GM10847 (cell line): ENCODE measurements around the gene COL20A1.

Experiments used
- POLR2A ChIP-seq: IDR thresholded peaks from 2 replicates; pipeline ENCODE4 v1.6.1; 2011; ENCODE audit not compliant: insufficient read length; ENCODE audit errors: extremely low read depth

The COL20A1 gene

DNA sequence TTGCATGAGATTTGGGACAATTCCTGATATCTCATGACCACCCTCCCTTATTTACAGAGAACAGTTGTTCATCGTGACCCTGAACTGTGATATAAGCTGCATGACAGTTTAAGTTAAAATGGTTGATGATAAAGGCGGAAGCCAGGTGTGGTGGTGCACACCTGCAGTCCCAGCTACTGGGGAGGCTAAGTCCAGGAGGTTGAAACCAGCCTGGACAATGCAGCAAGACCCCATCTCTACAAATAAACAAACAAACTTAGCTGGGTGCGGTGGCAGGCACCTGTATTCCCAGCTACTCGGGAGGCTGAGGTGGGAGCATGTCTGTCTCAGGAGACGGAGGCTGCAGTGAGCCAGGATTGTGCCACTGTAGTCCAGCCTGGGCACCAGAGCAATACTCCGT is 24.1 kb downstream of the COL20A1 start:
- no peak for TF ChIP-seq POLR2A

- TF ChIP-seq POLR2A, result no peak
Measured at GRCh38 chr20:63317601-63318291, 24.8 kb downstream of the COL20A1 start.

GRCh38 chr20:63318391-63319163 is 25.6 kb downstream of the COL20A1 start:
- TF ChIP-seq POLR2A, result no peak

DNA sequence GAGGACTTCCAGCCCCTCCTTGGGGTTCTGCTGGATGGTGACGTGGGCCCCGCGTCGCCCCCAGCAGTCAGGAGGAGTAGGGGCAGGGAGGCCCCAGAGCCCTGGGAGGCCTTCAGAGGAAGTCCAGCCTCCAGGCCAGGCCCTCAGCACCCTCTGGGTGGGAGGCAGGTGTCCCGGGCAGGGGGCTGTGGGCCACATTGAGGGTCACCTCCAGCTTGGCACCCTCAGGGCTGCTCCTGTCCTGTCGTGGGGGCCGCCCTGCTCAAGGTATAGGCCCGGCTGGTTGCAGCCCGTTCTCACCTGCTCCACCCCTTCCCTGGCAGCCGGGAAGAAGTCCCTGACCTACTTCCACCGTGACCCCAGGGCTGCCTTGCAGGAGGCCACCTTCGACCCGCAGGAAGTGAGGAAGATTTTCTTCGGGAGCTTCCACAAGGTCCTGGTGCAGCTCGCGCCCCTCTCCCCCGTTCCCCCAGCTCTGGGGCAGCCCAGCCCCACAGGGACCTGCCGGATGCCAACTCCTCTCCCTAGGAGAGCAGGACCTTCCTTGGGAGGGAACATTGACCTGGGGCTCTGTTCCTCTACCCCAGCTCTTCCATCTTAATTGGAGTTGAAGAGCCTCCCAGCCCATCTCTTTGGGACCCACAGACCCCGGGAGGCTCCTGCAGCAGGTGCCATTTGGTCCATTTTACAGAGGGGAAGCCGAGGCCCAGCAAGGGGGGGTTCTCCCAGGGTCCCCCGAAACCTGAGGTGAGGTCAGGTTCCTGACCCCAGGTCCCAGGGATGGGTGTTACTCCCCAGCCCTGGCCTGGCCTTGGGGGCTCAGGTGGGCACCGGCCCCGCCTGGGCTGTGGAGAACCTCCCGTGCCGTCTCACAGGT is 26.4 kb downstream of the COL20A1 start:
- no peak for TF ChIP-seq POLR2A

DNA sequence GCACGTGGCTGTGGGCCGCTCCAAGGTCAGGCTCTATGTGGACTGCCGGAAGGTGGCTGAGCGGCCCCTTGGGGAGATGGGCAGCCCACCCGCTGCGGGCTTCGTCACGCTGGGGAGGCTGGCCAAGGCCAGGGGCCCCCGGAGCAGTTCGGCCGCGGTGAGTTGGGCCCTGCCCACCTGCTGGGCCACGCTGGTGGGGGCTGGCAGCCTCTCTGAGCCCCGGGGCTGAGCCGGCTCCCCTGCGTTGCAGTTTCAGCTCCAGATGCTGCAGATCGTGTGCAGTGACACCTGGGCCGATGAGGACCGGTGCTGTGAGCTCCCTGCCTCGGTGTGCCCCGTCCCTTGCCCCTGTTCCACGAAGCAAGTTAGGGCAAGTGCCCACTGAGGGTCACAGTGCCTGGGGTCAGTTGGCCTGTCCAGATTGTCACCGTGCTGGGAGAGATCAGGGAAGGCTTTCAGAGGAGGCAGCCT is 27.1 kb downstream of the COL20A1 start:
- no peak for TF ChIP-seq POLR2A

DNA sequence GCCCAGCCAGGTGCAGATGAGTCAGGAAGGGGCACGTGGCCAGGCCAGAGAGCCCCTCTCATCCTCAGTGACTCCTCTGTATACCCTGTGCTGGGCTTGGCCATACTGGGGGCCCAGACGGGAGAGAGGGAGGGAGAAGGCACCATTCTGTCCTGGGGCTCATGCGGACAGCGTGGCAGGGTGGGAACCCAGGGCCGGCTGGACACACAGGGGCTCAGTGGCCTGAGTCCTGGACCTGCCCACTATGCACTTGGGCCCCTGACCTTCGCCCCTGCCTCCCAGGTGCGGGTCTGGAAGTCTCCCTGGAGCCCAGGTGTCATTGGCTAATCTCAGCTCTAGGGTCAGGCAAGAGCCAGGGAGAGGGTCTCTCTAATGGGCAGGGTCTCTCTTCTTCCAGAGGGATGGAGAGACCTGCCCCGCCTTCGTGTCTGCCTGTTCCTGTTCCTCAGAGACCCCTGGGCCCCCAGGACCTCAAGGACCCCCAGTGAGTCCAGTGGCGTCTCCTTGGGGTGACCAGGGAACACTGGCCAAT is 27.7 kb downstream of the COL20A1 start:
- no peak for TF ChIP-seq POLR2A

- no peak for TF ChIP-seq POLR2A
Measured at GRCh38 chr20:63321148-63321831, 28.3 kb downstream of the COL20A1 start.

GRCh38 chr20:63322146-63322932 is 29.4 kb downstream of the COL20A1 start:
- no peak for TF ChIP-seq POLR2A

DNA sequence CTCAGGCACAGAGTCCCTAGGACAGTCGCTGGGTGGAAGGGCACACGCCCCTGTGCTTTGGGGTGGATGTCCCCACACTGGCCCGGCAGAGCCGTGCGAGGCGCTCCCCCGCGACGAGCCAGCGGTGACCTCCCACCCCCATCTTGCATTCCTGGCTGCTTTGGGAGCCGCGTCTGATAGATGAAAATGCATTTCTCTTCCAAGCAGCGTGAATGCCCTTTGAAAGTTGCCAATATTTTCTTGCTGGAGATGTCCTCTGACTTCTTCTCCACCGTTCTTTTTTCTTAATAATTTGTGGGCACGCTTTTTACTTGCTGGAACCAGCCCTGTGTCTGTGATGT is 29.9 kb downstream of the COL20A1 start:
- no peak for TF ChIP-seq POLR2A

DNA sequence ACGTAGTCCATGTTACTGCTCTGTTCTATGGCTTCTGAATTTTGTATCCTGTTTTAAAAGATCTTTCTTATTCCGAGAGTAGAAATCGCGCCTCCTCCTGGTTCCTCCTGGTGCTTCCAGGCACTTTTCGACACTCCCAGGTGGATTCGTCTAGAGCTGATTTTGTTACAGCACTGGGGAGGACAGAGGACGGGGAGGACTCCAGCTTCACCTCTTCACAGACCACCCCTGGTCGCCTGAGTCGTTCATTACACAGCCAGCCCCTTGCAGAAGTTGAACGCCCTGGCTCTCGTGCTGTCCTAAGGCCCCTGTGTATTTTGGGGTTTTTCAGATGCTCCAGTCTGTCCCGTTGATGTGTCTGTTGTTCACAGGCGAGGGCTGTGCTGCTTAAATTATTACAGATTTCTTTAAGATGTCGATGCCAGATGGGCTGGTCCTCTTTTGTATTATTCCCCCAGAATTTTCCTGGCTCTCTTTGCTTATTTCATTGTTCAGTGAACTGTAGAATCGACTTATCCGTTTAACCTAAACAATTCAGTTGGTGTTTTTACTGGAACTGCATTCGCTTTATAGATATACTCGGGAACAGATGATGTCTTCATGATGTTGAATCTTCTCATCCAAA is 30.5 kb downstream of the COL20A1 start:
- TF ChIP-seq POLR2A, result no peak

DNA sequence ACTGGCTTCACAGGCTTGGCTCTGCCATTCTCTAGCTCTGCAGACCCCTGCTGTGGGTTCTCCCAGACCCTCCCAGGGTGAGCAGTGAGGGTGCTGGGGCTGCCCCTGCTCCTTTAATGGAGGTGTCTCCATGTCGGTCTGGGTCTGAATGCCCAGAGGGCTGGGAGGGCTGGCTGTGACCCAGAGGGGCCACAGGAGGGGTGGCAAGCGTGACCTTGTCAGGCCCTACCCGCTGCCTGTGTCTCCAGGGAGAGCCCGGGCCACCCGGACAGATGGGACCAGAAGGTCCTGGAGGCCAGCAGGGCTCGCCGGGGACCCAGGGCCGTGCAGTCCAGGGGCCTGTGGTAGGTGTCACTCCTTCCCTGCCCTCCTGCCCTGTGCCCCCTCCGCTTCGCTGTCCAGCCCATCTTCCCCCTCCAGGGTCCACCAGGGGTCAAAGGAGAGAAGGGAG is 32.1 kb downstream of the COL20A1 start:
- no peak for TF ChIP-seq POLR2A

DNA sequence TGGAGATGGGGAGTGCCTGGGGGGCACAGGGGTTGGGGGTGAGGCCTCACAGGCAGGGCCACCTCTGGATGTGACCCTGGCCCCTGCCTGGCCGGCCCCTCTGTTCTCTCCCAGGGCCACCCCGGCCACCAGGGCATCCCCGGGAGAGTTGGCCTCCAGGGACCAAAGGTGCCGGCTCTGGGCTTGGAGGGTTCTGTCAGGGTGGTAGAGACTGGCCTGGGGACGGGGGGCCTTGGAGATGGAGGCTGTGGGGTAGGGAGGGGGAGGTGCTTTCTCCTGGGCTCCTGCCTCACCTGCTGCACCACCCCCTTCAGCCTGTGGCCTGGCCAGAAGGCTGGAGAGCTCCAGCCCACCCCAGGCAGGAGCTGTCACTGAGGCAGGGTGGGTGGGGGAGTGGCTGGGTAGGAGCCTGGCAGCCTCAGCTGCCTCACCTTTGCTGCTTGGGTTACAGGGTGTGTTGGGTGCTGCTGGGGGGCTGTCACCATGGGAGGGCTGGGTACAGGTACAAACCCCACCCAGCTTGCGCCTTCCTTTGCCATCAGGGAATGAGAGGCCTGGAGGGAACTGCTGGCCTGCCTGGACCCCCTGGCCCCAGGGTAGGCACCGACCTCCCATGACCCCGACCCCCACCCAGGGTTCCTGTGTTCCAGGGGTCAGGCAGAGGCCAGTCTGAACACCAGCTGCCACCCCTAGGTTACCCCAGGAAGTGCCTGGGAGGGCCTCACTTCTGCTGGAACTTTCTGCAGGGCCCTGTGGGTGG is 32.7 kb downstream of the COL20A1 start:
- TF ChIP-seq POLR2A, result no peak
